ENCODE results near the gene SH3YL1. TPM values are rescaled to one million over a fixed set of nuclear protein-coding genes. Genes with fewer than 3 reads are reported as not detected.

SH3YL1 gene
- total RNA-seq, 4 donors from 2014 or later: 23.9 to 41.9 (median 32.0) TPM

DNA sequence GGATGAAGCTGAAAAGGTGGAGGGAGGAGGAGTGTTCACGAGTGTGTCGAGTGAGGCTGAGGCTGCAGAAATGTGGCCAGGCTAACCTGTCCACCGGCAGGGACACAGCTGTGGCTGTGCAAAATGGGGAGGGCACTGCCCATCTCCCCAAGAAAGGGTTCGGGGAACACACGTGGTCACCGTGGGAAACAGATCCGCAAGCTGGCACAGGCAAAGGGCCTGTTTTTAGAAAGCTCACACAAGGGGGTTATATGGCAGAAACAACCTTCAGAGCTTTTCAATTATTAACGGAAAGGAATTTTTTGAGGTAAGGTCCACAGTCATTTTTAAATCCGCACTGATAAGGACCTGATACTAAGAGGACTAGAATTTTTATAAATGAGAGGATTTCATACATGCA, 35.7 kb downstream of the SH3YL1 start:
- ATAC-seq (ENCODE audit: low FRiP score) (no peak), DNase-seq (ENCODE audit: low spot score) (no peak)
- TF ChIP-seq, protein P1, sequence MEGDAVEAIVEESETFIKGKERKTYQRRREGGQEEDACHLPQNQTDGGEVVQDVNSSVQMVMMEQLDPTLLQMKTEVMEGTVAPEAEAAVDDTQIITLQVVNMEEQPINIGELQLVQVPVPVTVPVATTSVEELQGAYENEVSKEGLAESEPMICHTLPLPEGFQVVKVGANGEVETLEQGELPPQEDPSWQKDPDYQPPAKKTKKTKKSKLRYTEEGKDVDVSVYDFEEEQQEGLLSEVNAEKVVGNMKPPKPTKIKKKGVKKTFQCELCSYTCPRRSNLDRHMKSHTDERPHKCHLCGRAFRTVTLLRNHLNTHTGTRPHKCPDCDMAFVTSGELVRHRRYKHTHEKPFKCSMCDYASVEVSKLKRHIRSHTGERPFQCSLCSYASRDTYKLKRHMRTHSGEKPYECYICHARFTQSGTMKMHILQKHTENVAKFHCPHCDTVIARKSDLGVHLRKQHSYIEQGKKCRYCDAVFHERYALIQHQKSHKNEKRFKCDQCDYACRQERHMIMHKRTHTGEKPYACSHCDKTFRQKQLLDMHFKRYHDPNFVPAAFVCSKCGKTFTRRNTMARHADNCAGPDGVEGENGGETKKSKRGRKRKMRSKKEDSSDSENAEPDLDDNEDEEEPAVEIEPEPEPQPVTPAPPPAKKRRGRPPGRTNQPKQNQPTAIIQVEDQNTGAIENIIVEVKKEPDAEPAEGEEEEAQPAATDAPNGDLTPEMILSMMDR (IDR thresholded peaks at IDR 0.05): no peak

DNA sequence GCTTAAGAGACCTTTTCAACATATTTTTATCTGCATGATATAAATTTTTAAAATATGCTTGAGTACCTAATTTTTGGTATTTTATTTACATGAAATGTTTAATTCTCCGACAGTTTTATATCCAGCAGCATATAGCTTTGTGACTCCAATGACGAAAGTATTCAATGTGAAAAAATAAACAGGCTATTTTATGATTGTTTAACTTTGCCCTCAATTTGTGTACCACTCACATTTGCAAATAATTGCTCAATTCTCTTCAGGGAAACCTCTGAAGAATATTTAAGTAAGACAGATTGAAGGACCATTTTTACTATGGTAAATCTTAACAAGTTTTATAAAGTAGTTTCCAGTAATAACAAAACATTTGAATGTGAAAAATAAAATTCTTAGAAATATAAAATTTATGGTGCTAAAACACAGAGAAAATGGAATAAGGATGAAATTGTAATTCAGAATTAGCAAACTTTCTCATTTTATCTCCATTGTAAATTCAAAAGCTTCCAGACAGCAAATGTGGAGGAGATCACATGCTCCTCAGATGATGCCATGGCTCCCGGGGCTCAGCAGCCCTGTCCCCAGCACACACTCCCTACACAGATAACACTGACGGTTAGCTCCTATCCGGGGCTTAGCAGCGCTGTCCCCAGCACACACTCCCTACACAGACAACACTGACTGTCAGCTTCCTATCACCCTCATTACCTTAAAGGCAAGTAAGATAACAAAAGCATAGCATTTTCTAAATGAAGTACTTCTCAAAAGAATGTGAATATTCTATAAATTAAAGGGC, 39.7 kb downstream of the SH3YL1 start:
- TF ChIP-seq, protein P1 (IDR thresholded peaks at IDR 0.05): no peak
- no peak for ATAC-seq (ENCODE audit: low FRiP score)
- no peak for DNase-seq (ENCODE audit: low spot score)

DNA sequence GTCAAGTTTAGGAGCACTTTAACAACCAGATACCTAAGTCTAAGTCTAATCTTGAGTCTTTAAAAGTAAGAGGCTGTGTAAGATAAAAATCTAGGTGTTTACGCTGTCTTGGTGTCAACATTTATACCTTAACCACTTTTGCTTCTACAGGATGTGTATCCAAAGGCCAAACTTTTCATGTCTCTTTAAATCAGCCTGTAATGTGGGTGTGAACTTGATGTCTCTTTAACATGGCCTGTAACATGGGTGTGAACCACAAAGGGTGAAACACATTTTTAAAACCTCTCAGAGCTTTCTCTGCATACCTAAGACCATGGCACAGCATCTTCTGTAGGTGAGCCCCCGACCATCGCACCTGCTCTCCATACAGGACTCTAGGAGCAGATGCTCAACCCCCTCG, 40.4 kb downstream of the SH3YL1 start:
- TF ChIP-seq, protein P1 (IDR thresholded peaks at IDR 0.05): no peak
- ATAC-seq (ENCODE audit: low FRiP score) (no peak), DNase-seq (ENCODE audit: low spot score) (no peak)

DNA sequence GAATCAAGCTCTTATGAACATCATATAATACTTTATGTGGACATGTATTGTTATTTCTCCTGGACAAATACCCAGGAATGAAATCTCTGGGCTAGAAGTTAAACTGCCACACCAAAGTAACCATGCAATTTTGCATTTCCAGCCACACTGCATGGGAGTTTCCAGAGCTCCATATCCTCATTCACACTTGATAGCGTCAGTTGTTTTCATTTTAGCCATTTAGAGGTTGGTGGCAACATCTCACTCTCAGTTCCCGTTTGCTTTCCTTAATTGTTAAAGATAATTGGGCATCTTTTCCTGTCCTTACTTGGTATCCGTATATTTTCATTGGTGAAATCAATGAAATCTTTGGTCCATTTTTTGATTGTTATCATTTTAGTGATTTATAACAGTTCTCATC, 47.8 kb downstream of the SH3YL1 start:
- no peak for DNase-seq (ENCODE audit: low spot score)
- no peak for ATAC-seq (ENCODE audit: low FRiP score)
- TF ChIP-seq, protein P1 (IDR thresholded peaks at IDR 0.05): no peak

DNA sequence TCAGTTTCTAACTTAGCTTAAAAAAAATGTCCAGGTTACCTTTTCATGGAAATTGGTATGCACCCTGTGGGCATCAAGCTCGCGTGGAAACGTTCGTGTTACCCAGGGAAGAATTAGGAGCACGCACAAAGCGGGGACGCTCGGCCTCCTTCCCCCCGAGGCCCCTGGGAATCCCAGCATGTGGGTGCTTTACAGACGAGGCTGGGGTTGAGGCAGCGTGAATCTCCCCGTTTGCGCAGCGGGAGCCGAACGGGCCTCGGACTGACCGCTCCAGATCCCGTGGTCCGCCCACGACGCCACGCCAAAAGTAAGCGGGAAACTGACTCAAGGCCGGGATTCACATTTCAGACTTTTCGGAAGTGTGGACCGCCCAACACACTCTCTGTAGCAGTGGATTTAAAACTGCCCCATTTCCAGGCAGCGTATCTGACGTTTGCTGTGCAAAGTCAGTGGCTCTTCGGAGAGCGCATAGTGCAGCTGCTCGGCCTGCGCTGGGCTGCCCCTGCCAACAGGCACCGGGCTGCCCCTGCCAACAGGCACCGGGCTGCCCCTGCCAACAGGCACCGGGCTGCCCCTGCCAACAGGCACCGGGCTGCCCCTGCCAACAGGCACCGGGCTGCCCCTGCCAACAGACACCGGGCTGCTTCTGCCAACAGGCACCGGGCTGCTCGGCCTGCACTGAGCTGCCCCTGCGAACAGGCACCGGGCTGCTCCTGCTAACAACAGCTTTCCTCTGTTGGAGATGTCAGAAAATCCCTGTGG, 49.7 kb downstream of the SH3YL1 start:
- ATAC-seq (ENCODE audit: low FRiP score) (no peak), DNase-seq (ENCODE audit: low spot score) (no peak)
- TF ChIP-seq, protein P1 (IDR thresholded peaks at IDR 0.05): no peak

DNA sequence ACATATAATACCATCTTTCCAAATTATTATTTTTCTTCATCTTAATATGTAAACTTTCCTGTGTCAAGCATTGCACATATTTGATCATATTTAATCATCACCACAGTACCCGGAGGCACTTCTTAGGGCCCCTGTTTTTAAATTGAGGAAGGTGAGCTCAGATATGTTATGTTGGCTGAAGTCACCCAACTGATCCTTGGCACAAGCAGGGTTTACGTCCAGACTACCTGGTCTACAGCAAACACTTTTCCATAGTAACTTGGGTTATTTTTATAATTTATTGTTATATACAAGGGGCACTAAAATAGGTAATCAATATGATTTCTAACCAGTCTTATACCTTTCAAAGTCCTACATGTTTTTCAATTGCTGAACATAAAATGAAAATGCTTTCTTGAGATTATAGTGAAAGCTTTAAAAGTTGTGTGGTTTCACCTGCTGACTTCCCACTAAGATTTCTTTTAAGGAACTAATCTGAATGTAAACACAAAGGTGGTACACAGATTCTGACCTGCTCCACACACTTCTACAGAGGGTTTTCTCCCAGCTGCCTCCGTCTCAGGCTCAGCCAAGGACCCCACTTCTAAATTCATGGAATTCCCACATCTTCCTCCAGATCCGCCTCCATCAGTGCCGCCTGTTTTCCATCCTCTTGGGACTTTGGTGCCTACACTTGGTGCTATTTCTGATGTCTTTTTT, 52.2 kb downstream of the SH3YL1 start:
- TF ChIP-seq, protein P1 (IDR thresholded peaks at IDR 0.05): no peak
- ATAC-seq (ENCODE audit: low FRiP score): no peak
- no peak for DNase-seq (ENCODE audit: low spot score)

All from omental fat pad (tissue), 4 donors.